ENCODE data around the gene GREB1. TPM values are rescaled to one million over a fixed set of nuclear protein-coding genes. Genes with fewer than 3 reads are reported as not detected.

The GREB1 gene
- total RNA-seq, 4 donors from 2014 or later: 0.20 to 2.6 (median 1.5) TPM

DNA sequence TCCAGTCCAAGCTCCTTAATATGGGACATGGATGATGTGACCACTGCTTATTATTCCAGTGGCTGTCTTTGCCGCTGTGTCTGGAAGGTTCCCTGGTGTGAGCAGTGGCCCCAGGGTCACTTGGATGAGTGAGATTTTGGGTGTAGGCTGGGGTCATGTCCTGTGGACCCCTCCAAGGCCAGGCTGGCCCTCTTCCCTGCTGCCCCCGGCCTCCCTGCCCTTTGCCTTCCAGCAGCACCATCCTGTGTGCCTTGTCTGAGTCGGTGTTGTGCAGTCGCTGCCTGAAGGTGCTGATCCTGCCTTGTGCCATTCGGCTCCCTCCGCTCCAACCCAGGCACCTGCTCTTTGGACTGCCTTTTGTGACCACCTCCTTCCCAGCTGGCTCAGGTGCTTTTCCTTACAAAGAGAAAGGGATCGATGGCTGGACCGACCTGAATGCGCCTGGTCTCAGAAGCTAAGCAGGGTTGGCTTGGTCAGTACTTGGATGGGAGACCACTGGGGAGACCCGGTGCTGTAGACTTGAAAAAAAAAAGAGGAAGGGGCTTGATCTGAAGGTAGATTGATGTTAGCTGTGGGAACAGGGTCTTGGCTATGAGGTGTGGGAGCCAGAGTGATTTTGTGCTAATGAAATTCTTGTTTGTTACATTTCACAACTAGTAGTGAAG is 16.7 kb upstream of the GREB1 start:
- Histone ChIP-seq H3K9me3 (no peaks in the 10 kb centered on the region), H3K4me1 (no peaks in the 10 kb centered on the region), H3K4me3 (no peak overlapping the region), H3K27ac (no peak overlapping the region), H3K27me3 (no peaks in the 10 kb centered on the region), H3K36me3 (no peaks in the 10 kb centered on the region)
- TF ChIP-seq EP300 (IDR thresholded peaks at IDR 0.05; ENCODE audit: low read depth) (no peak), POLR2AphosphoS5 (IDR thresholded peaks at IDR 0.05) (no peak), POLR2A (IDR thresholded peaks at IDR 0.05) (no peak)
- TF ChIP-seq, protein P1, sequence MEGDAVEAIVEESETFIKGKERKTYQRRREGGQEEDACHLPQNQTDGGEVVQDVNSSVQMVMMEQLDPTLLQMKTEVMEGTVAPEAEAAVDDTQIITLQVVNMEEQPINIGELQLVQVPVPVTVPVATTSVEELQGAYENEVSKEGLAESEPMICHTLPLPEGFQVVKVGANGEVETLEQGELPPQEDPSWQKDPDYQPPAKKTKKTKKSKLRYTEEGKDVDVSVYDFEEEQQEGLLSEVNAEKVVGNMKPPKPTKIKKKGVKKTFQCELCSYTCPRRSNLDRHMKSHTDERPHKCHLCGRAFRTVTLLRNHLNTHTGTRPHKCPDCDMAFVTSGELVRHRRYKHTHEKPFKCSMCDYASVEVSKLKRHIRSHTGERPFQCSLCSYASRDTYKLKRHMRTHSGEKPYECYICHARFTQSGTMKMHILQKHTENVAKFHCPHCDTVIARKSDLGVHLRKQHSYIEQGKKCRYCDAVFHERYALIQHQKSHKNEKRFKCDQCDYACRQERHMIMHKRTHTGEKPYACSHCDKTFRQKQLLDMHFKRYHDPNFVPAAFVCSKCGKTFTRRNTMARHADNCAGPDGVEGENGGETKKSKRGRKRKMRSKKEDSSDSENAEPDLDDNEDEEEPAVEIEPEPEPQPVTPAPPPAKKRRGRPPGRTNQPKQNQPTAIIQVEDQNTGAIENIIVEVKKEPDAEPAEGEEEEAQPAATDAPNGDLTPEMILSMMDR (IDR thresholded peaks at IDR 0.05): no peak
- WGBS, 2 donors (ENCODE audit: low coverage in 1 of 2): 84% methylated on average over 10 of the region's 10 CpGs; no CpG with 5 or more reads in 1 of the 2 donors
- intact Hi-C loops (cut with DNase I; ENCODE audit: low total_unique reads): no loop called here
- no peak for DNase-seq
- in situ Hi-C loops (cut with MboI; ENCODE audit: low pct_ligation_motif_present in 1 of 4, low pct_unique_long_range_greater_than_20kb in 1 of 4, low sequenced_read_pairs in 3 of 4): no loop called here

DNA sequence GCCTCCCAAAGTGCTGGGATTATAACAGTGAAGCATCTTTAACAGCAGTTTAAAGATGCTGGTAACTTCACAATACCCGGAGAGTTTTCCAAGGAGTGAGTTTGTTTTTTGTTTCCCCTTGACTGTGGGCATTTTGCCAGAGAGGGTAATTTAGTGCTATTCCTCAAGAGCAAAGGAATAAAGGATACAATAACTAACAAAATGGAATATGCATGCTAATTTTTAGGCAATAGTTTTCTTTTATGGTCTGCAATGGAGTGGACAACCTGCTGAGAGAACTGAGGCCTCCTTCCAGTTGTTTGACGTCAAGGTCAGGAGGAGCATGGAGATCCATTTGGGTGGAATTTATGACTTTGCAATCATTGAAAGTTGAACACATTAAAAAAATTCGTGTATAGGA is 15.9 kb upstream of the GREB1 start:
- TF ChIP-seq POLR2A (IDR thresholded peaks at IDR 0.05): no peak
- TF ChIP-seq, protein P1 (IDR thresholded peaks at IDR 0.05): no peak
- no peak for TF ChIP-seq EP300 (IDR thresholded peaks at IDR 0.05; ENCODE audit: low read depth)
- no peak for TF ChIP-seq POLR2AphosphoS5 (IDR thresholded peaks at IDR 0.05)
- no peak for DNase-seq
- 58 to 65% methylated on average over 2 to 3 of the region's 3 CpGs for WGBS, 2 donors (ENCODE audit: low coverage in 1 of 2)
- Histone ChIP-seq H3K36me3 (no peaks in the 10 kb centered on the region), H3K27ac (no peak overlapping the region), H3K4me1 (no peaks in the 10 kb centered on the region), H3K27me3 (no peaks in the 10 kb centered on the region), H3K9me3 (no peaks in the 10 kb centered on the region), H3K4me3 (no peak overlapping the region)
- in situ Hi-C loops (cut with MboI; ENCODE audit: low pct_ligation_motif_present in 1 of 4, low pct_unique_long_range_greater_than_20kb in 1 of 4, low sequenced_read_pairs in 3 of 4) (no loop called here), intact Hi-C loops (cut with DNase I; ENCODE audit: low total_unique reads) (no loop called here)

DNA sequence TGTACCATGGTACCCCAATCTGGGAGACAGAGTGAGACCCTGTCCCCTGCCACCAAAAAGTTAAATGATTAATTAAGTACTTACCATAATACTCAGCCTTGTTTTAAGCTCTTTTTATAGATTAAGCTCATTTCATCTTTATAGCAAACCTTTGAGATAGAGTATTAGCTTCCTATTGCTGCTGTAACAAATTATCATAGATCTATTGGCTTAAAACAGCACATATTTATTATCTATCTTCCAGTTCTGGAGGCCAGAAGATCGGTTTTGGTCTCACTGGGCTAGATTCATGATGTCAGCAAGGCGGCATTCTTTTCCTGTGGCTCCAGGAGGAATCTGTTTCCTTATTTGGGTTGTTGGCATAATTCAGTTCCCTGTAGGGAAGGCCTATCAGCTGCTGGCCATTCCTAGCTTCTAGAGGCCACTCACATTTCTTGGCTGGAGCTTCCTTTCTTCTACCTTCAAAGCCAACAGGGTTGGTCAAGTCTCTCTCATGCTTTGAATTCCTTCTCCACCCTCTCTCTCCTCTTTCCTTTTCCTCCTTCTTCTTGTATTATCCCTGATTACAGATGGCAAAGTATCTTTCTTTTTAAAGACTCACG is 13.7 kb upstream of the GREB1 start:
- Histone ChIP-seq H3K27ac (no peak overlapping the region), H3K27me3 (no peaks in the 10 kb centered on the region), H3K9me3 (no peaks in the 10 kb centered on the region), H3K4me1 (no peaks in the 10 kb centered on the region), H3K36me3 (no peaks in the 10 kb centered on the region), H3K4me3 (no peak overlapping the region)
- DNase-seq: no peak
- TF ChIP-seq POLR2A (IDR thresholded peaks at IDR 0.05): no peak
- TF ChIP-seq, protein P1 (IDR thresholded peaks at IDR 0.05): no peak
- TF ChIP-seq POLR2AphosphoS5 (IDR thresholded peaks at IDR 0.05): no peak
- TF ChIP-seq EP300 (IDR thresholded peaks at IDR 0.05; ENCODE audit: low read depth): no peak
- WGBS, 2 donors (ENCODE audit: low coverage in 1 of 2): 74 to 80% methylated on average over 2 to 3 of the region's 3 CpGs
- intact Hi-C loops (cut with DNase I; ENCODE audit: low total_unique reads) (no loop called here), in situ Hi-C loops (cut with MboI; ENCODE audit: low pct_ligation_motif_present in 1 of 4, low pct_unique_long_range_greater_than_20kb in 1 of 4, low sequenced_read_pairs in 3 of 4) (no loop called here)

DNA sequence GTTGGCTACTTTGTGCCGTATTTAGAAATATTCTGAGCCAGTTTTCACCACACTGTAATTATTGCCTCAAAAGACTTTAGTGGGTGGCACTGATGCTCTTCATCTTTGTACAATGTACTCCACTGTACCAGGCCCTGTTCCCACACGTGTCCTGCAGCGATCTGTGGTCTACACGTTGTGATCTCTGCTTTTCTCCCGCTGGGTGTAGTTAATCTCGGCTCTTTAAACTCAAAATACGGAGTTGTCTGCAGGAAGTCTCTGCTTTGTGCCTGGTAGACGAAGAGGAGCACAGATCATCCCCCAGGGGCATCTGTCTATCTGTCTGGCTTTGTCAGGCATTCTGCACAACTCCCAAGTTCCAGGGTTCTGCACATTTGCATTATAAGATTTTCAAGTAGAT is 12.1 kb upstream of the GREB1 start:
- 75 to 94% methylated on average over 6 to 8 of the region's 8 CpGs for WGBS, 2 donors (ENCODE audit: low coverage in 1 of 2)
- in situ Hi-C loops (cut with MboI; ENCODE audit: low pct_ligation_motif_present in 1 of 4, low pct_unique_long_range_greater_than_20kb in 1 of 4, low sequenced_read_pairs in 3 of 4): no loop called here
- TF ChIP-seq POLR2AphosphoS5 (IDR thresholded peaks at IDR 0.05) (no peak), EP300 (IDR thresholded peaks at IDR 0.05; ENCODE audit: low read depth) (no peak), POLR2A (IDR thresholded peaks at IDR 0.05) (no peak)
- TF ChIP-seq, protein P1 (IDR thresholded peaks at IDR 0.05): no peak

More for the DNA sequence above, 12.1 kb upstream of the GREB1 start:
- H3K4me1 ChIP-seq: no peaks in the 10 kb centered on the region
- H3K36me3 ChIP-seq: no peaks in the 10 kb centered on the region
- no peak for DNase-seq
- no peak overlapping the region for H3K4me3 ChIP-seq
- H3K27me3 ChIP-seq: no peaks in the 10 kb centered on the region
- H3K9me3 ChIP-seq: no peaks in the 10 kb centered on the region
- H3K27ac ChIP-seq: no peak overlapping the region
- intact Hi-C loops (cut with DNase I; ENCODE audit: low total_unique reads): no loop called here
